ENCODE data around the gene BRD3OS. TPM values are rescaled to one million over a fixed set of nuclear protein-coding genes. Genes with fewer than 3 reads are reported as not detected.

BRD3OS gene
- total and polyA plus RNA-seq, 7 donors, result 3.9 to 19.4 (median 11.7) TPM

DNA sequence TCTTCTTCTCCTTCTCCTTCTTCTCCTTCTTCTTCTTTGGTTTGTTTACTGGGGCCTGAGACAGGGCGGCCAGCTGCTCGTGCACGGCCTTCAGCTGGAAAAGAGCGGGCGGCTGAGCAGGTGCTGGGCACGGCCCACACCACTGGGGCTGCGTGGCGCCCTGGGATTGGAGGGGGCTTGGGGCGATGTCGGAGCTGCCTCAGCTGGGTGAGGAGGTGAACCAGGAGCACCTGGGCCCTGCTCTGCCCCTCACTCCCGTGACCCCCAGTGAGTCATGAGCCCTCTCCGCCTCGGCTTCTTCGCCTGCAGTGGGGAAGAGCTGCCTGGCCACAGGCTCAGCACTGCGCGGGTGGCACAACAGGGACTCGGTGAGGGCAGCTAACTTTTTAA, 14.9 kb downstream of the BRD3OS start:
- Histone ChIP-seq H3K4me3 (no peak overlapping the region), H3K9me3 (peaks cover 0 to 7% (median 2%) of the 10 kb centered on the region in 4 donors), H3K27me3 (no peaks in the 10 kb centered on the region), H3K27ac (no peak overlapping the region), H3K4me1 (peaks cover 0 to 8% (median 7%) of the 10 kb centered on the region in 4 donors), H3K36me3 (peaks cover 14 to 97% (median 64%) of the 10 kb centered on the region in 4 donors)
- no peak for TF ChIP-seq POLR2A (IDR thresholded peaks at IDR 0.05)
- TF ChIP-seq, protein P1, sequence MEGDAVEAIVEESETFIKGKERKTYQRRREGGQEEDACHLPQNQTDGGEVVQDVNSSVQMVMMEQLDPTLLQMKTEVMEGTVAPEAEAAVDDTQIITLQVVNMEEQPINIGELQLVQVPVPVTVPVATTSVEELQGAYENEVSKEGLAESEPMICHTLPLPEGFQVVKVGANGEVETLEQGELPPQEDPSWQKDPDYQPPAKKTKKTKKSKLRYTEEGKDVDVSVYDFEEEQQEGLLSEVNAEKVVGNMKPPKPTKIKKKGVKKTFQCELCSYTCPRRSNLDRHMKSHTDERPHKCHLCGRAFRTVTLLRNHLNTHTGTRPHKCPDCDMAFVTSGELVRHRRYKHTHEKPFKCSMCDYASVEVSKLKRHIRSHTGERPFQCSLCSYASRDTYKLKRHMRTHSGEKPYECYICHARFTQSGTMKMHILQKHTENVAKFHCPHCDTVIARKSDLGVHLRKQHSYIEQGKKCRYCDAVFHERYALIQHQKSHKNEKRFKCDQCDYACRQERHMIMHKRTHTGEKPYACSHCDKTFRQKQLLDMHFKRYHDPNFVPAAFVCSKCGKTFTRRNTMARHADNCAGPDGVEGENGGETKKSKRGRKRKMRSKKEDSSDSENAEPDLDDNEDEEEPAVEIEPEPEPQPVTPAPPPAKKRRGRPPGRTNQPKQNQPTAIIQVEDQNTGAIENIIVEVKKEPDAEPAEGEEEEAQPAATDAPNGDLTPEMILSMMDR (IDR thresholded peaks at IDR 0.05), result no peak
- no peak for TF ChIP-seq POLR2AphosphoS5 (IDR thresholded peaks at IDR 0.05)
- no peak for TF ChIP-seq EP300 (IDR thresholded peaks at IDR 0.05)
- intact Hi-C loops (cut with DNase I), result no loop called here
- 93 to 97% methylated on average over 17 of the region's 17 CpGs for WGBS, 2 donors
- no peak for DNase-seq

DNA sequence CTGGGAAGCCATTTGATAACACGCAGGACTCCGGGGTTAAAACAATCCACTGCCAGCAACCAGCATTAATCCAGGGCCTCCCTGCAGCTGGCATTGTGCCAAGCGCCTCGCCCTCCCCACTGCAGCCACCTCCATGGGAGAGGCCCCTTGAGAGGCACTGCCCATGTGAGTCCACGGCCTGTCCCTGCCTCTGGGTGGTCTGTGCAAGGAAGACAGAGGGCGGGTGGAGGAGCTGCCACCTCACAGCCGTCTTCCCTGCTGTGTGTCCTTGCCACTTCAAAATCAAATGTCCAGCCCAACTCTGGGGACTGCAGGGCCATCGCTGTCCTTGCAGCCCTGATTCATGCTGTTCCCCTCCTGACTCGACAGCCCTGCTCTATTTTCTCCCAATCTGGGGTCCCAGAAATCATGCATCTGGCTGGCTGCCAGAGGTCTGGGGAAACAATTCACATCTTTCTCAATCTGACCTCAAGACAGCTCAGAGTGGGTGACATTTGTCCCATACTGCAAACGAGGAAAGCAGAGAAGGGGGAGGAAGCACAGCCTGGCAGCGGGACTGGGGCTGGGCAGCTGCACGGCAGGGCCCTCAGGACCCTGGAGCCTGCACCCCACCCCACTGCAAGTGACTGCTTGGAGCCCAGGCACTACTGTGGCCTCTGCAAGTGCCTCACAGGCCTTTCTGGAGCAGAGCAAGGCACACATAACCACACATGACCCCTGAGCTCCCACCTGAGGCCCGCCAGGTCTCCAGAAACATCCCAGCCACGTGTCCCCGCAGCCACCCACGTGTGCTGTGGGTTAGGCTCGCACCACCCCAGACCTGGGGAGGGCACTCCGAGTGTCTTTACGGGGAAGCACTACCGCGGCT, 15.7 kb downstream of the BRD3OS start:
- H3K36me3 ChIP-seq, result peaks cover 7 to 97% (median 62%) of the 10 kb centered on the region in 4 donors
- 67 to 80% methylated on average over 21 of the region's 21 CpGs for WGBS, 2 donors
- DNase-seq, result no peak
- H3K4me3 ChIP-seq, result no peak overlapping the region
- no peak overlapping the region for H3K27ac ChIP-seq
- intact Hi-C loops (cut with DNase I), result no loop called here
- peaks cover 0 to 7% (median 2%) of the 10 kb centered on the region in 4 donors for H3K9me3 ChIP-seq
- H3K27me3 ChIP-seq, result no peaks in the 10 kb centered on the region
- peaks cover 0 to 8% (median 7%) of the 10 kb centered on the region in 4 donors for H3K4me1 ChIP-seq
- TF ChIP-seq EP300 (IDR thresholded peaks at IDR 0.05) (no peak), POLR2A (IDR thresholded peaks at IDR 0.05) (no peak), POLR2AphosphoS5 (IDR thresholded peaks at IDR 0.05) (no peak)
- TF ChIP-seq, protein P1 (IDR thresholded peaks at IDR 0.05), result no peak

DNA sequence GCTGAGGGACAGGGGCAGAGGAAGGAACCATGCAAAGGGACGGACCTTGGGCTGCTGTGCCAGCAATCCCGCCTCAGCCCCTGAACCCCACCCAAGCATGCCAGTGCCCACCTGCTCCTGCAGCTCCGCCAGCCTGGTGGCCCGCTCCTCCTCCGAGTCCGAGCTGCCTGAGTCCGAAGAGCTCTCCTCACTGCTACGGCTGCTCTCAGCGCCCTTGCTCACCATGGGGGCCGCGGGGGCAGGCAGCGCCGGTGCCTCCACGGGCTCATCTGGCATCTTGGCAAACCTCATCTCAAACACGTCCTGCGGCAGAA, 16.3 kb downstream of the BRD3OS start:
- H3K27me3 ChIP-seq, result no peaks in the 10 kb centered on the region
- peaks cover 6 to 97% (median 60%) of the 10 kb centered on the region in 4 donors for H3K36me3 ChIP-seq
- TF ChIP-seq EP300 (IDR thresholded peaks at IDR 0.05) (no peak), POLR2AphosphoS5 (IDR thresholded peaks at IDR 0.05) (no peak), POLR2A (IDR thresholded peaks at IDR 0.05) (no peak)
- TF ChIP-seq, protein P1 (IDR thresholded peaks at IDR 0.05), result no peak
- no peak overlapping the region for H3K4me3 ChIP-seq
- peaks cover 0 to 8% (median 7%) of the 10 kb centered on the region in 4 donors for H3K4me1 ChIP-seq
- H3K27ac ChIP-seq, result no peak overlapping the region
- intact Hi-C loops (cut with DNase I), result no loop called here
- WGBS, 2 donors, result 92 to 96% methylated on average over 16 of the region's 16 CpGs
- DNase-seq, result no peak
- H3K9me3 ChIP-seq, result peaks cover 0 to 7% (median 2%) of the 10 kb centered on the region in 4 donors

DNA sequence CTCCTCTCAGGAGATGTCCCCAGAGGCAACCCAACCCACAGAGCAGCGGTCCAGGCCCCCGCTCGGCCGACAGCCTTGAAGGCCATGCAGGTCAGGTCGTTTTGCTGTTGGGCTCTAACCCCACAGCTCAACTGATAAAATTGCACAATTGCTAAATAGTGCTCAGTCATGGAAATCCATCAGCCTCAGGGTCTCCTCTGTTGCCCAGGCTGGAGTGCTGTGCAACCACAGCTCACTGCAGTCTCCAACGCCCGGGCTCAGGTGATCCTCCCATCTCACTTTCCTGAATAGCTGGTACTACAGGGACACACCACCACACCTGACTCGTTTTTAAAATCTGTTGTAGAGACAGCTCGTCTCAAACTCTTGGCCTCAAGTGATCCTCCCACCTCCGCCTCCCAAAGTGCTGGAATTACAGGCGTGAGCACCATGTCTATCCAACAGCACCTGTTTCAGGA, 18.3 kb downstream of the BRD3OS start:
- no peaks in the 10 kb centered on the region for H3K27me3 ChIP-seq
- no peak overlapping the region for H3K27ac ChIP-seq
- H3K9me3 ChIP-seq, result no peaks in the 10 kb centered on the region
- intact Hi-C loops (cut with DNase I), result no loop called here
- DNase-seq, result no peak
- H3K4me1 ChIP-seq, result peaks cover 0 to 8% (median 7%) of the 10 kb centered on the region in 4 donors
- peaks cover 21 to 97% (median 72%) of the 10 kb centered on the region in 4 donors for H3K36me3 ChIP-seq
- 85 to 90% methylated on average over 11 of the region's 11 CpGs for WGBS, 2 donors
- no peak overlapping the region for H3K4me3 ChIP-seq
- TF ChIP-seq POLR2AphosphoS5 (IDR thresholded peaks at IDR 0.05) (no peak), EP300 (IDR thresholded peaks at IDR 0.05) (no peak), POLR2A (IDR thresholded peaks at IDR 0.05) (no peak)
- TF ChIP-seq, protein P1 (IDR thresholded peaks at IDR 0.05), result no peak
